Endothelial cell of umbilical vein (primary cell): ENCODE data around the gene C6orf141. TPM values are rescaled to one million over a fixed set of nuclear protein-coding genes. Genes with fewer than 3 reads are reported as not detected.

Experiments used
- BruUV-seq: library from RNA; stranded (reverse); fragments of 400-500 nt; replicated peaks from 2 replicates; lab custom pipeline; 2021; lab: Mats Ljungman, UMichigan
- CTCF ChIA-PET: fragments of 300-600, 350-600 bp; sonication (Branson Sonifier 250); formaldehyde crosslinking; loops from one replicate; lab custom pipeline; 2021; ENCODE audit warnings: antibody characterized with exemption, inconsistent platforms; lab: Charles Lee
- POLR2A ChIA-PET: fragments of 300-600, 350-600 bp; sonication (Branson Sonifier 250); formaldehyde crosslinking; loops from one replicate; lab custom pipeline; 2021; ENCODE audit warnings: antibody characterized with exemption, inconsistent platforms; lab: Charles Lee
- DNase-seq: peaks from one replicate; pipeline ENCODE4 v3.0.0-alpha.2; 2011; ENCODE audit warnings: low read depth, low spot score
- FAIRE-seq: peaks from 2 replicates; lab custom pipeline; 2011; peaks lifted over from hg19 to GRCh38; lab: Jason Lieb, UNC
- H2AFZ ChIP-seq: 2 replicates; pipeline ENCODE4 v1.6.0; 2012; ENCODE audit warnings: low read depth, low read length, control low read depth, inconsistent platforms
- H3K27ac ChIP-seq: 2 replicates; pipeline ENCODE4 v1.5.1; 2011; ENCODE audit warnings: low read depth, mild to moderate bottlenecking, control low read depth, low read length, moderate library complexity; ENCODE audit not compliant: insufficient read depth
- H3K27me3 ChIP-seq, 2 experiments: 2 replicates each; pipeline versions ENCODE4 v1.6.0 to v1.6.1; 2011; ENCODE audit warnings: low read length in 2 of 2, mixed read lengths in 1 of 2; ENCODE audit not compliant: control insufficient read depth in 2 of 2, insufficient read depth in 2 of 2
- H3K36me3 ChIP-seq, 2 experiments: 2 replicates in 1 of 2; 3 replicates in 1 of 2; pipeline ENCODE4 v1.5.1; 2011; ENCODE audit warnings: low read length in 2 of 2, mild to moderate bottlenecking in 1 of 2, moderate library complexity in 1 of 2; ENCODE audit not compliant: control insufficient read depth in 2 of 2, insufficient read depth in 2 of 2; ENCODE audit errors: extremely low read depth in 1 of 2
- H3K4me1 ChIP-seq: 3 replicates; pipeline ENCODE4 v1.5.1; 2011; ENCODE audit warnings: mild to moderate bottlenecking, low read length; ENCODE audit not compliant: control insufficient read depth, insufficient read depth; ENCODE audit errors: extremely low read depth
- H3K4me2 ChIP-seq: 2 replicates; pipeline ENCODE4 v1.6.1; 2011; ENCODE audit warnings: low read length, control low read depth, mixed read lengths; ENCODE audit not compliant: insufficient read depth
- H3K4me3 ChIP-seq, 3 experiments: fragments of 200-600 bp in 1 of 3; sonication (generic), shearing (Covaris generic) in 1 of 3; replicated peaks in 1 of 3; 2 replicates each; pipeline ENCODE4 v1.5.1; 2011 to 2016; ENCODE audit warnings: control low read depth in 3 of 3, low read length in 3 of 3, mild to moderate bottlenecking in 2 of 3, inconsistent platforms in 1 of 3, low read depth in 1 of 3, moderate library complexity in 1 of 3; ENCODE audit not compliant: insufficient read depth in 1 of 3
- H3K79me2 ChIP-seq: 2 replicates; pipeline ENCODE4 v1.6.0; 2012; ENCODE audit warnings: low read length, inconsistent platforms; ENCODE audit not compliant: control insufficient read depth, insufficient read depth
- H3K9ac ChIP-seq: replicated peaks from 2 replicates; pipeline ENCODE3; 2011; ENCODE audit warnings: low read length, control low read depth; ENCODE audit not compliant: insufficient read depth; ENCODE audit errors: extremely low read depth
- H3K9me1 ChIP-seq: replicated peaks from 3 replicates; pipeline ENCODE4 v1.6.0; 2011; ENCODE audit warnings: mild to moderate bottlenecking, low read length; ENCODE audit not compliant: control insufficient read depth, insufficient read depth; ENCODE audit errors: extremely low read depth
- H3K9me3 ChIP-seq: replicated peaks from 2 replicates; pipeline ENCODE4 v1.5.1; 2012; ENCODE audit warnings: low read length, inconsistent platforms; ENCODE audit not compliant: control insufficient read depth, insufficient read depth
- H4K20me1 ChIP-seq: replicated peaks from 2 replicates; pipeline ENCODE3; 2011; ENCODE audit warnings: mild to moderate bottlenecking, low read length; ENCODE audit not compliant: control insufficient read depth, insufficient read depth; ENCODE audit errors: extremely low read depth
- EZH2 ChIP-seq: IDR thresholded peaks from 2 replicates; pipeline ENCODE4 v1.6.1; 2012; ENCODE audit warnings: borderline replicate concordance, low read depth, mild to moderate bottlenecking, moderate library complexity, low read length, inconsistent platforms; ENCODE audit not compliant: severe bottlenecking
- FOS ChIP-seq: IDR thresholded peaks from 2 replicates; pipeline ENCODE4 v1.6.1; 2011; ENCODE audit warnings: mild to moderate bottlenecking, low read length, moderate library complexity, borderline replicate concordance; ENCODE audit not compliant: insufficient read depth
- GATA2 ChIP-seq: IDR thresholded peaks from 2 replicates; pipeline ENCODE4 v1.7.0; 2011; ENCODE audit warnings: low read depth, mild to moderate bottlenecking, moderate library complexity, mixed read lengths, low read length; ENCODE audit not compliant: insufficient read length, insufficient read depth
- JUN ChIP-seq: IDR thresholded peaks from 2 replicates; pipeline ENCODE4 v1.6.1; 2011; ENCODE audit warnings: borderline replicate concordance, low read depth; ENCODE audit not compliant: insufficient read length, insufficient read depth
- MYC ChIP-seq: IDR thresholded peaks from one replicate; pipeline ENCODE4 v1.6.1; 2011; ENCODE audit warnings: mild to moderate bottlenecking, low read depth, low read length
- POLR2A ChIP-seq: IDR thresholded peaks from 2 replicates; pipeline ENCODE4 v1.6.1; 2012; ENCODE audit warnings: low read depth, mild to moderate bottlenecking, control low read depth, low read length
- POLR2AphosphoS5 ChIP-seq: IDR thresholded peaks from 2 replicates; pipeline ENCODE4 v1.6.1; 2012; ENCODE audit warnings: low read depth, mild to moderate bottlenecking, control low read depth, low read length, moderate library complexity; ENCODE audit not compliant: insufficient read depth
- dilution Hi-C: fragments of 300-500 bp; cut with MboI; formaldehyde crosslinking; loops from one replicate; pipeline ENCODE4 v1.15.0; 2019; ENCODE audit warnings: low sequenced_read_pairs; ENCODE audit not compliant: extremely low pct_ligation_motif_present
- intact Hi-C: fragments of 100-400 bp; cut with micrococcal nuclease; formaldehyde crosslinking; loops from one replicate; pipeline ENCODE4 v1.10.0; 2022
- polyA plus RNA-seq, 4 experiments: library from polyadenylated mRNA; depleted of rRNA in 3 of 4; stranded (reverse) in 3 of 4; unstranded in 1 of 4; fragments of >200 nt; gene quantifications; 2 replicates each; pipeline versions ENCODE4 v1.2.1 to v1.2.3, GENCODE V29; 2011 to 2012; ENCODE audit warnings: missing spikeins in 1 of 4
- total RNA-seq: library from RNA; stranded (reverse); gene quantifications from 2 replicates; pipeline ENCODE4 v1.2.3, GENCODE V29; 2021
- TF ChIP-seq, protein P1 (sequence below), 2 donors: IDR thresholded peaks; 1 replicate in 1 of 2; 2 replicates in 1 of 2; pipeline ENCODE4 v1.5.1; 2011; ENCODE audit warnings: low read length in 2 of 2, mild to moderate bottlenecking in 2 of 2, moderate library complexity in 2 of 2, control low read depth in 1 of 2, inconsistent platforms in 1 of 2, low read depth in 1 of 2; ENCODE audit not compliant: insufficient read depth in 1 of 2; ENCODE audit errors: extremely low read depth in 1 of 2
- TF ChIP-seq, protein P2 (sequence below): IDR thresholded peaks from 2 replicates; pipeline ENCODE4 v1.6.1; 2011; ENCODE audit not compliant: insufficient read depth, insufficient read length

Gene C6orf141
- total and polyA plus RNA-seq, 2 donors (not counting 3 experiments of a cell fraction or from before 2014, with no cell fraction given), result 5.7 to 15.5 TPM

DNA sequence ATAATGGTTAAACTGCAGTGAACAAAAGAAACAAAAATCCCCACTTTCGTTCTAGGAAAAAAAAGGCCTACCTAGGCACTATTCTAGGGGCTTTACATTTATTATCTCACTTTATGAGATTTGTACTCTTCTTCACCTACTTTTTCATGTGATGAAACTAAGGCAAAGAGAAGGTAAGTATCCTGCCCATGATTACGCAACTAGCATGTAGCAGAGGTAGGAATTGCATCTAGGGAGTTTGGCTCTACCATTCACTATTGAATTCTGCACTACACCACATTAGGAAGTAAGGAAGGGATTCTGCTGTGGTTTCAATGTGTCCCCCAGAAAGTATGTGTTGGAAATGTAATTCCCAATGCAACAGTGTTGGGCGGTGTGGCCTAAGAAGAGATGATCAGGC is 11.4 kb upstream of the C6orf141 start:
- intact Hi-C loops, result no loop called here
- no peaks in the 10 kb centered on the region for H3K9me3 ChIP-seq
- no peak overlapping the region for H3K9ac ChIP-seq
- H3K4me1 ChIP-seq, result peaks cover 14% of the 10 kb centered on the region
- H4K20me1 ChIP-seq, result no peaks in the 10 kb centered on the region
- no peak for FAIRE-seq
- CTCF ChIA-PET, result no interaction called here
- H3K27me3 ChIP-seq, result no peaks in the 10 kb centered on the region
- BruUV-seq, result no TSS peak
- no peak overlapping the region for H2AFZ ChIP-seq
- TF ChIP-seq POLR2AphosphoS5 (no peak), GATA2 (no peak), POLR2A (no peak), MYC (no peak)
- TF ChIP-seq, protein P1, sequence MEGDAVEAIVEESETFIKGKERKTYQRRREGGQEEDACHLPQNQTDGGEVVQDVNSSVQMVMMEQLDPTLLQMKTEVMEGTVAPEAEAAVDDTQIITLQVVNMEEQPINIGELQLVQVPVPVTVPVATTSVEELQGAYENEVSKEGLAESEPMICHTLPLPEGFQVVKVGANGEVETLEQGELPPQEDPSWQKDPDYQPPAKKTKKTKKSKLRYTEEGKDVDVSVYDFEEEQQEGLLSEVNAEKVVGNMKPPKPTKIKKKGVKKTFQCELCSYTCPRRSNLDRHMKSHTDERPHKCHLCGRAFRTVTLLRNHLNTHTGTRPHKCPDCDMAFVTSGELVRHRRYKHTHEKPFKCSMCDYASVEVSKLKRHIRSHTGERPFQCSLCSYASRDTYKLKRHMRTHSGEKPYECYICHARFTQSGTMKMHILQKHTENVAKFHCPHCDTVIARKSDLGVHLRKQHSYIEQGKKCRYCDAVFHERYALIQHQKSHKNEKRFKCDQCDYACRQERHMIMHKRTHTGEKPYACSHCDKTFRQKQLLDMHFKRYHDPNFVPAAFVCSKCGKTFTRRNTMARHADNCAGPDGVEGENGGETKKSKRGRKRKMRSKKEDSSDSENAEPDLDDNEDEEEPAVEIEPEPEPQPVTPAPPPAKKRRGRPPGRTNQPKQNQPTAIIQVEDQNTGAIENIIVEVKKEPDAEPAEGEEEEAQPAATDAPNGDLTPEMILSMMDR (IDR thresholded peaks at IDR 0.05; ENCODE audit: extremely low read depth in 1 of 2, insufficient read depth in 1 of 2, low read depth in 1 of 2, low read length in 2 of 2), result no peak
- TF ChIP-seq, protein P2, sequence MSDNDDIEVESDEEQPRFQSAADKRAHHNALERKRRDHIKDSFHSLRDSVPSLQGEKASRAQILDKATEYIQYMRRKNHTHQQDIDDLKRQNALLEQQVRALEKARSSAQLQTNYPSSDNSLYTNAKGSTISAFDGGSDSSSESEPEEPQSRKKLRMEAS, result no peak
- DNase-seq, result no peak
- dilution Hi-C loops, result no loop called here
- H3K4me2 ChIP-seq, result no peak overlapping the region
- no peaks in the 10 kb centered on the region for H3K79me2 ChIP-seq
- no peaks in the 10 kb centered on the region for H3K36me3 ChIP-seq
- H3K9me1 ChIP-seq, result no peaks in the 10 kb centered on the region
- H3K27ac ChIP-seq, result no peak overlapping the region
- POLR2A ChIA-PET, result no interaction called here
- no peak overlapping the region for H3K4me3 ChIP-seq

DNA sequence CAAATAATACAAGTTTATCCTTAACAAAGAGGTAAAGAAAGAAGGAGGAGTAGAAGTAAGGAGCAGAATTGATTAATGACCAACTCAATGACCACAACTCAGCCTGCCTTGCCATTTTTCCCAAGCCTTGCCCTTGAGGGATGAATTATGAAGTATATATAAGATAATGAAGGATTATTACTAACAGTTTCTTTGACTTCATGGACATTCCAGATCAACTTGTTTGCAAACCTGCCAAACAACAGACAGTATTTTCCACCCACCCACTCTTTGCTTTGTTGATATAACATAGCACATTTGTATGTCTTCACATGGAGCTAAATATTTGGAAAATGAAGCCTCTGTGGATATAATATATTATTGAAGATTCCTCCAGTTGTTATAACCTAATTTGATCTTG is 9.9 kb upstream of the C6orf141 start:
- CTCF ChIA-PET, result interaction anchor here (1.1 to 7.3 kb wide), 5 partner anchors 9 to 82 kb away, joined by 3 to 56 read pairs (median 9); no protein-coding TSS in a partner anchor
- H2AFZ ChIP-seq, result no peak overlapping the region
- H3K4me1 ChIP-seq, result peaks cover 14% of the 10 kb centered on the region
- dilution Hi-C loops, result no loop called here
- intact Hi-C loops, result loop anchor here (1.0 kb wide), 1 partner anchor 26 kb away; no protein-coding TSS in a partner anchor
- H3K27me3 ChIP-seq, result no peaks in the 10 kb centered on the region
- no peak overlapping the region for H3K4me3 ChIP-seq
- no peak for DNase-seq
- no peaks in the 10 kb centered on the region for H3K9me1 ChIP-seq
- no peaks in the 10 kb centered on the region for H4K20me1 ChIP-seq
- BruUV-seq, result no TSS peak
- no peak for FAIRE-seq
- H3K27ac ChIP-seq, result peak overlapping the region; percentile 18
- no peaks in the 10 kb centered on the region for H3K9me3 ChIP-seq
- no peaks in the 10 kb centered on the region for H3K36me3 ChIP-seq
- no peak overlapping the region for H3K4me2 ChIP-seq
- POLR2A ChIA-PET, result no interaction called here
- no peaks in the 10 kb centered on the region for H3K79me2 ChIP-seq
- H3K9ac ChIP-seq, result no peak overlapping the region
- TF ChIP-seq EZH2, result no peak
- TF ChIP-seq JUN, result no peak
- TF ChIP-seq FOS, result no peak
- no peak for TF ChIP-seq POLR2AphosphoS5
- TF ChIP-seq POLR2A, result no peak
- TF ChIP-seq, protein P2, result no peak
